ENCODE measurements around the gene SIRT6.

SIRT6 gene

DNA sequence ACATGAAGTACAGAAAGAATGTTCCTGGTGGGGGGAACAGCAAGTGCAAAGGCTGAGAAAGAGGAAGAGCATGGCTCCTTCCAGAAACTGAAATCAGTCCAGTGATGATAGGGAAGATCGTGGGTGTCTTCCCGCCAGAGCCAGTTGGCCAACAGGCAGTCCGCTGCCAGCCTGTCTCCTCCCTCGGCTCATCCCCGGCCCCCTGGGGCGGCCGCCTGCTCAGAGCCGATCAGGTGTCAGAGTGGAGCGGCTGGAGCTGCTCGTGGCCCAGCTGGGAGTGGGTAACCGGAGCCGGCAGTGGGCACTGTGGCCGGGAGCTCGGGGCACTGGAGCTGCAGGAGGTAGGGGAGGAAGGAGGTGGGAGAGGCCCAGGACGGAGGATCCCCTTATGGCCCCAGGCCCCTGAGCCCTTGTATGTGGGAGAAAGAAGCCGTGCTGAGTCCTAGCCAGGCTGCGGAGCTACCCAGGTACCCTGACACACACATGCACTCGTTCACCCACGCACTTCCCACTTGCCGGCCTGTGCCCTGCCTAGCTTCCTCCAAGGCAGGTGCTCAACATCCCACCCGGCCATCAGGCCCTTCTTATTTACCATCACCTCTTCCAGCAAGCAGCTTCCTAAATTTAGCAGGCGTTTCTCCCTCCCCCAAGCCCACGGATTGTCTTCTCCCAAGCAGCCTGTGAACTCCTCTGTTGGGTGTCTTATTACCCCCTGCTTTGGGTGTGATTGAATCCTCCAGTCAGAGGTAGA, 1.8 kb upstream of the SIRT6 start:
- Histone ChIP-seq H3K4me3 (ENCODE audit: low read depth, low read length) (no peak overlapping the region), H3K4me1 (ENCODE audit: control insufficient read depth, insufficient read depth, low read length) (no peaks in the 10 kb centered on the region), H3K36me3 (ENCODE audit: control insufficient read depth in 2 of 2, insufficient read depth in 1 of 2, low read length in 2 of 2) (peaks cover 0 to 16% of the 10 kb centered on the region in 2 experiments; a peak in 2 of 3 replicates), H3K27ac (ENCODE audit: extremely low read depth, low read depth, low read length) (no peak overlapping the region), H3K9me3 (ENCODE audit: control insufficient read depth, insufficient read depth, low read depth, low read length) (no peaks in the 10 kb centered on the region)
- ChIA-PET CTCF (interaction anchor here (0.7 to 1.2 kb wide), 4 partner anchors 24 to 197 kb away, joined by 3 to 6 read pairs (median 3); no protein-coding TSS in a partner anchor), POLR2A (interaction anchor here (1.1 kb wide), 1 partner anchor 199 kb away, joined by 5 read pairs; the partner anchor contains the start of gene EEF2)
- TF ChIP-seq TRIM28 (IDR thresholded peaks at IDR 0.05; ENCODE audit: borderline replicate concordance, low read length) = no peak
- TF ChIP-seq SP7 (tag by site-specific recombination; IDR thresholded peaks at IDR 0.05) = peak; percentile 54; the same call in 1 of the 2 replicates
- no peak for TF ChIP-seq ZNF416 (tag by site-specific recombination; IDR thresholded peaks at IDR 0.05)
- no peak for TF ChIP-seq ZNF16 (tag by site-specific recombination; IDR thresholded peaks at IDR 0.05; ENCODE audit: low read depth)
- TF ChIP-seq PATZ1 (tag by site-specific recombination; IDR thresholded peaks at IDR 0.05) = peak; percentile 63
- TF ChIP-seq, protein P1, sequence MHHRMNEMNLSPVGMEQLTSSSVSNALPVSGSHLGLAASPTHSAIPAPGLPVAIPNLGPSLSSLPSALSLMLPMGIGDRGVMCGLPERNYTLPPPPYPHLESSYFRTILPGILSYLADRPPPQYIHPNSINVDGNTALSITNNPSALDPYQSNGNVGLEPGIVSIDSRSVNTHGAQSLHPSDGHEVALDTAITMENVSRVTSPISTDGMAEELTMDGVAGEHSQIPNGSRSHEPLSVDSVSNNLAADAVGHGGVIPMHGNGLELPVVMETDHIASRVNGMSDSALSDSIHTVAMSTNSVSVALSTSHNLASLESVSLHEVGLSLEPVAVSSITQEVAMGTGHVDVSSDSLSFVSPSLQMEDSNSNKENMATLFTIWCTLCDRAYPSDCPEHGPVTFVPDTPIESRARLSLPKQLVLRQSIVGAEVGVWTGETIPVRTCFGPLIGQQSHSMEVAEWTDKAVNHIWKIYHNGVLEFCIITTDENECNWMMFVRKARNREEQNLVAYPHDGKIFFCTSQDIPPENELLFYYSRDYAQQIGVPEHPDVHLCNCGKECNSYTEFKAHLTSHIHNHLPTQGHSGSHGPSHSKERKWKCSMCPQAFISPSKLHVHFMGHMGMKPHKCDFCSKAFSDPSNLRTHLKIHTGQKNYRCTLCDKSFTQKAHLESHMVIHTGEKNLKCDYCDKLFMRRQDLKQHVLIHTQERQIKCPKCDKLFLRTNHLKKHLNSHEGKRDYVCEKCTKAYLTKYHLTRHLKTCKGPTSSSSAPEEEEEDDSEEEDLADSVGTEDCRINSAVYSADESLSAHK (tag by site-specific recombination; IDR thresholded peaks at IDR 0.05) = no peak
- TF ChIP-seq GLIS2 (tag by site-specific recombination; IDR thresholded peaks at IDR 0.05) = peak; percentile 39
- TF ChIP-seq ZNF530 (tag by site-specific recombination; IDR thresholded peaks at IDR 0.05; ENCODE audit: low read depth) = no peak
- no peak for TF ChIP-seq ZNF658 (tag by site-specific recombination; IDR thresholded peaks at IDR 0.05)
- peak; percentile 45; the same call in 1 of the 2 replicates for TF ChIP-seq ZEB2 (tag by site-specific recombination; IDR thresholded peaks at IDR 0.05)
- peak; percentile 97 for TF ChIP-seq ZIC2 (tag by site-specific recombination; IDR thresholded peaks at IDR 0.05)
- TF ChIP-seq KLF8 (tag by site-specific recombination; IDR thresholded peaks at IDR 0.05) = 0 out of 2 replicates have a peak, but pooled peaks have one; percentile 50
- TF ChIP-seq ZNF148 (tag by site-specific recombination; IDR thresholded peaks at IDR 0.05; ENCODE audit: borderline replicate concordance) = no peak
- TF ChIP-seq ZFP69B (tag by site-specific recombination; IDR thresholded peaks at IDR 0.05) = no peak
- no peak for TF ChIP-seq ZNF280C (tag by site-specific recombination; IDR thresholded peaks at IDR 0.05)
- TF ChIP-seq ZBTB11 (tag by site-specific recombination; conservative IDR thresholded peaks at IDR 0.05; ENCODE audit: low read depth) = peak; percentile 39; the same call in 1 of the 2 replicates
- TF ChIP-seq ZNF626 (tag by site-specific recombination; IDR thresholded peaks at IDR 0.05) = no peak
- peak; percentile 12; the same call in 1 of the 2 replicates for TF ChIP-seq ZNF398 (tag by site-specific recombination; IDR thresholded peaks at IDR 0.05)
- TF ChIP-seq ZNF23 (tag by site-specific recombination; IDR thresholded peaks at IDR 0.05; ENCODE audit: borderline replicate concordance) = no peak
- TF ChIP-seq ZNF175 (tag by site-specific recombination; IDR thresholded peaks at IDR 0.05) = no peak

Data from HEK293 (cell line).